CD4-positive, alpha-beta T cell treated with Interleukin-15 for 1 hour (primary cell): ENCODE results near the gene DAPK3.
"Not testable (repeated sequence)": the region's sequence is repeated elsewhere in the genome, so short reads cannot be mapped to it uniquely, and the experiment has no call there.

Experiments used
- DNase-seq: peaks from one replicate; pipeline ENCODE4 v3.0.0-alpha.2; 2020

The DAPK3 gene

DNA sequence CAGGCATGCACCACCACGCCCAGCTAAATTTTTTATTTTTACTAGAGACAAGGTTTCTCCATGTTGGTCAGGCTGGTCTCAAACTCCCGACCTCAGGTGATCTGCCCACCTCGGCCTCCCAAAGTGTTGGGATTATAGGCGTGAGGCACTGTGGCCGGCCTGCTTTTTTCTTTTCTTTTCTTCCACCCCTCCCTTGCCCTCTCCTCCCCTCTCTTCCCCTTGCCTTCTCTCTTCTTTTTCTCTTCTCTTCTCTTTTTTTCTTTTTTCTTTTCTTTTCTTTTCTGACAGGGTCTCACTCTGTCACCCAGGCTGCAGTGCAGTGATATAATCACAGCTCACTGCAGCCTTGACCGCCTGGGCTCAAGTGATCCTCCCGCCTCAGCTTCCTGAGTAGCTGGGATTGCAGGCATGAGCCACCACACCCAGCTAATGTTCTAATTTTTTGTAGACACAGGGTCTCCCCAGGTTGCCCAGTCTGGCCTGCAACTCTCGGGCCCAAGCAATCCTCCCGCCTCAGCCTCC lies 18.1 kb downstream of the DAPK3 start:
- DNase-seq: not testable (repeated sequence)

DNA sequence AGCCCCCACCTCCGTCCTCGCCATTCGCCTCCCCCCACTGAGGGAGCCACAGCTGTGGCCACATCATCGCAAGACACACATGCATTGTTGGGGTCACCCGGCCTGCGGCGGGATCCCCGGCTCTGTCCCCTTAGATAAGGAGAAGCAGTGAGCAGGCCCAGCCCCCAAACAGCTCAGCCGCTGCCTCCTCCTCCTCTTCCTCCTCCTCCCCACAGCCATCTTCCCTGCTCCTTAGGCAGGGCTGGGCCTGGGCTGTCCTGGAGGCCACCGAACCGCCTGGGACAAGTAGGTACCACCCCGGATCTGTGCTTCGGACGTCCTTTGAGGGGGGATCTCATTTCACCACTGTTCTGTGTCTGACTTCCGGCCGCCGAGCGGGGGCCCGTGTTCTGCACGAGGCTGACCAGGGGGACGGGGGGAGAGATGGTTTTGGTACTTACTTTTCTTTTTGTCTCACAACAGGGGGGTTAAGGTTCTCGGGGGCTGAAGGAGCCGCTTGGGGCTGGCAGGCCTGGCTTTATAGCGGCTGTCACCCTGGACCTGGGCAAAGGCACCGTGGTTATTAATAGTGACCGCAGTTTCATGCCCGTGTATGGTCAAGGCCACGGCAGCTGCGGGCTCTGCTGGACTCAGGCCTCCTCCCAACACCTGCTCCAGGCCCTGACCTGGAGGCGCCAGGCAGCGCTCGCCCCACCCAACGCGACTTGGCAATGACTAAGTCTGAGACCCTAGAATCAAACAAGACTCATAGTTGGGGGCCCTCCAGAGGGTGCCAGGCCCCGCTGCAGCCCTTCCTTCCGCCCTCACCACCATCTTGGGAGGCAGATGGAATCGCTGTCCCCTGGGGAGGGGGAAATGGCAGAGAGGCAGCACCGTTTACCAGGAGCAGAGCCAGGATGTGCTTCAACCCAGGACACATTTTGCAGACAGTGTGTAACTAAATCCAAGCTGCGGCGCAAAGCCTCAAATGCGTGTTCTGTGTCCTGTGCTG lies 19.7 kb downstream of the DAPK3 start:
- DNase-seq: no peak

DNA sequence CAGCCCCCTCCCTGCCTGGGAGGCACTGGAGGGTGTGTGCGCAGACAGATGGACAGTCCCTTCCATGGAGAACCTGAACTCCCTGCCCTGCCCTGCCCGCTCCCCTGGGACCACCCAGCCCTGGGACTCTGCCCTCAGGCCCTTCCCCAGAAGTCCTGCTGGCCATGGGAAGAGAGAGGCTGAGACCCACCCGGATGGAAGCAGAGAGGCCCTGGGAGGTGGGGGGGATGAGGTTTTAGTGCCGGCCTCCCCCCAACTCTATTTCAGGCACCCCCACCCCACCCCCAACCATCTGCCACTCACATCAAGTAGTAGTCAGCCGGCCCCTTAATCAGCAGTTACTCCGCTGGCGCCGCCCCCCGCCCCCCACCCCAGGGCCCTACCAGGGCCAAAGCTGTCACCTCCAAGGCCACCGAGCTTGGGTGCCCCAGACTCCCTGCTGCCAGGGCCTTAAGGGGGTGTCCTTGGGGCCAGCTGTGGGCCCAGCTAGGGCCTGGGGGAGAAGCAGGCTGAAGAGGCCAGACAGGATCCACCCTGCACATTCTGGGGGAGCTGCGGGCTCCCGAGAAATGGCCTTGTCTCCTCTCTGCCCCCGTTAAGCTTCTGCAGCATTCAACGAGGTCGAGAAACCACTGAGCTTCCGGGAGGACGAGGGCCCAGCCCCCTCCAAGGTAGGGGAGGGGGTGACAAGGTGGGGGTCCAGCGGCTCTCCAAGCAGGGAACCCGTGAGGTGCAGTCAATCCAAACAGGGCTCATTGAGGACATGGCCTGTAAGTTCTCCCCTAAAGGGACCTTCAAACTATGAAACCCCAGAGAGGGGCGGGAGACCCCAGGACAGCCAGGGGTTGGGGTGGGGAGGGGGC lies 20.7 kb downstream of the DAPK3 start:
- DNase-seq: no peak

DNA sequence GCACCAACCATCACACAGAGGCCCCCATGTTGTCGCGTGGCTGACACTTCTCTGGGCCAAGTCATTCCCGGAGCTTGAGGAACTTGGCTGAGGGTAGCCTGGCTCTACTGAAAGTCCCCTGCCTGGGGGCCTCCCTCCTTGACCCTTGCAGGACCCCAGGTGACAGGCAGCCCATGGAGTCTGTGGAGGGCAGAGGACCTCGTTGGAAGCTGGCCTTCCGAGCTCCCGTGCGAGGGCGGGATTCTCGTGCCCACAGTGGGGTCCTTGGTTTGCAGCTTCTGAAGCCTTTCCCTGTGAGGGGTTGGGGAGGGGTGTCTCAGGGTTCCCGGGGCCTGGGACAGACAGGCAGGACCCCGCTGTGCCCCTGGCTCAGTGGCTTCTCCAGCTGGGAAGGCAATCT lies 21.6 kb downstream of the DAPK3 start:
- no peak for DNase-seq

GRCh38 chr19:3947316-3947933 lies 23.5 kb downstream of the DAPK3 start:
- DNase-seq: not testable (repeated sequence)

GRCh38 chr19:3945838-3946237 lies 25.1 kb downstream of the DAPK3 start:
- DNase-seq: no peak

DNA sequence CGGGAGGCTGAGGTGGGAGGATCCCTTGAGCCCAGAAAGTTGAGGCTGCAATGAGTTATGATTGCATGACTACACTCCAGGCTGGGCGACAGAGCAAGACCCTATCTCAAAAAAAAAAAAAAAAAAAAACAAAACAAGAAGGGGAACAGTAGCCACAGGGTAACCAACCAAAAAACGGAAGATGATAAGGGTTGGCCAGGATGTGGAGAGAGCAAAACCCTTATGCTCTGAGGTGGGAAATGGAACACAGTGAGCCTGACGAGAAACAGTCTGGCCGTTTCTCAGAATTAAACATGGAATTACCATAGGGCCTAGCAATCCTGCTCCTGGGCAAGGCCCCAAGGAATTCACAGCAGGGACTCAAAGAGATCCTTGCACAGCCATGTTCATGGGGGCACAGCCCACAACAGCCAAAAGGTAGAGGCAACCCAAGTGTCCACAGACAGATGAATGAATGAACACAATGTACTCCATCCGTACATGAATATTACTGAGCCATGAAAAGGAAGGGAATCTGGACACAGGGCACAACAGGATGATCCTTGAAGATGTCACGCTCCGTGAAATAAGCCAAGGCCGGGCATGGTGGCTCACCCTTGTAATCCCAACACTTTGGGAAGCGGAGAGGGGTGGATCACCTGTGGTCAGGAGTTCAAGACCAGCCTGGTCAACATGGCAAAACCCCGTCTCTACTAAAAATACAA lies 26.7 kb downstream of the DAPK3 start:
- DNase-seq: no peak

GRCh38 chr19:3942790-3943409 lies 28.0 kb downstream of the DAPK3 start:
- no peak for DNase-seq

GRCh38 chr19:3938300-3938950 lies 32.5 kb downstream of the DAPK3 start:
- DNase-seq: not testable (repeated sequence)

DNA sequence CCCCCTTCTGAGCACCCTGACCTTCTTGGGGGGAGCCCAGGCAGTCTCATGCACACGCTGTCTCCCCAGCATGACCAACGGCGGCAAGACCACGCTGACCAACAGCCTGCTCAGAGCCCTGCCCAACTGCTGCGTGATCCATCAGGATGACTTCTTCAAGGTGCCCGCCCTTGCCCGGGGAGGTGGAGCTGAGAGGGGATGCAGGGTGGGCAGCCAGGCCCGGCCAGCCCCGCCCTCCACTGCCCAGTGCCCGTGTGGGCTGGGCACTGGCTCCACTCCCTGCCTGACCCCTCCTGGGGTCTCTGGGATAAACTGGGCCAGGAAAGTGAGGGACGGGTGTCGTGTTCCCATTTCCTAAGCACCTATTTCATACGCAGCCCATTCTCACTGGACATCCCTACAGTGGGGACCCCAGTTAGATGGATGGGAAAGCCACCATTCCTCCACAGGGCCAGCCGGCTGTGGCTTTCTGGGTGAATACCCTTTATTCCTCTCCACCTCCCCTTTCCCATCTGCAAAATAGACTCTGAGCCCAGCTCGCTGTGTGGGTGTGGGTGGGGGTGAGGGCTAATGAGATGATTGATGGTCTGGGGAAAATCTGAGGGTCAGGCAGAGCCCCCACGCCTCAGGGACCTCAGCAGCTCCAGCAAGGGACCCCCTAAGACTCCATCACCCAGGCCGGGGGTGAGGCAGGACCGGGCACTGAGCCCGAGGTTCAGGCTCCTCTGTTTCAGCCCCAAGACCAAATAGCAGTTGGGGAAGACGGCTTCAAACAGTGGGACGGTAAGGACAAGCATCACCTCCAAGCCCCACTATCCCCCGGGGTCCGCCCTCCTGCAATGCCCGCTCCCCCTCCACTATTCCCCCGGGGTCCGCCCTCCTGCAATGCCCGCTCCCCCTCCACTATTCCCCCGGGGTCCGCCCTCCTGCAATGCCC lies 34.1 kb downstream of the DAPK3 start:
- DNase-seq: no peak

DNA sequence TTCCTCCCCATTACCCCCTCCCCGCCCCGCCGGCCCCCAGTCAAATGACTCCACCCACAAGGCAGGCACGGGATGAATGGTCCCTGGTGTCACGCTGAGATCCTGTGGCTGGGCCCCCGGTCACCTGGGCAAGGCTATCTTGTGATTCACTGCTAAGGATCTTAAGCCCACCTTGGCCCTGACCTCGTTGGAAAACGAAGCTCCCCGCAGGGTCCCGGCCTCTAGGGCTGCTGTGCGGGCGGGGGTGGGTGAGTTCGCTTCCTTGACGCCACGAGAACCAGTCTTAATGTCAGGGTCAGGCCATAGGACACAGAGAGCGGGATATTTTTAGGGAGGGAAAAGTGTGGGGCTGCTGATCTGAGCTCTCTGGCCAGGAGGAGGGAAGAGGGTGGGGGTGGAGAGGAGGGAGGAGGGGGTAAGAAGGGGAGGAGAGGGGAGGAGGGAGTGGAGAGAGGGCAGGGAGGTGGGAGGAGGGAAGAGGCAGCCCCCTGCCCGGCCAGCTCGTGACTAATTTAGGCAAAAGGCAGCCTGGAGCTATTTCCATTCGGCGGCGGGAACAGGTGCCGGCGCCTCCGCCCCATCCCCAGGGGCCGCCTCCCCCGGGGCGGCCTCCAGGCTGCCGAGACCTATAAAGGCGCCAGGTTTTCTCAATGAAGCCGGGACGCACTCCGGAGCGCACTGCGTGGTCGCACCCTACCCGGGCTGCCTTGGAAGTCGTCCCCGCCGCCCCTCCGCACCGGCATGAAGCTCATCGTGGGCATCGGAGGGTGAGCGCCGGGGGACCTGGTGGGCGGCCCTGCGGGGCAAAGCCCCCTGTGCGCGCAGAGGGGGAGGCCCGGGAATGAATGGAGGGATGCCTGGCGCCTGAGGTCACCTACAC lies 37.7 kb downstream of the DAPK3 start, which contains the start of gene NMRK2:
Gene NMRK2, plus strand, starts transcription at position 139 of the 880 bp plus-strand sequence. Its CDS starts 603 bp downstream, at position 742.
- DNase-seq: no peak

- DNase-seq: no peak
These were observed 39.9 kb downstream of the DAPK3 start for GRCh38 chr19:3931041-3931440.

GRCh38 chr19:3923912-3924311 lies 47.0 kb downstream of the DAPK3 start:
- no peak for DNase-seq

- no peak for DNase-seq
These were observed 47.7 kb downstream of the DAPK3 start for GRCh38 chr19:3923096-3923758.

GRCh38 chr19:3919793-3920192 lies 51.1 kb downstream of the DAPK3 start:
- no peak for DNase-seq

DNA sequence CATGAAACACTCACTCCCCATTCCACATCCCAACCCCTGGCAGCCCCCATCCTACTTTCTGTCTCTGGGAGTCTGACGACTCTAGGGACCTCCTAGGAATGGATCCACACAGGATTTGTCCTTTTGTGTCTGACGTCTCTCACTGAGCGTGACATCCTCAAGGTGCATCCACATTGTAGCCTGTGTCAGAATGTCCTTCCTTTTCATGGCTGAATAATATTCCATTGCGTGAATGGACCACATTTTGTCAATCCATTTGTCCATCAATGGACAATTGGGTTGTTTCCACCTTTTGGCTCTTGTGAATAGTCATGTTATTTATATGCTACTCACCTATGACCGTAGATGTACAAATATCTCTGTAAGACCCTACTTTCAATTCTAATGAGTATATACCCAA lies 54.9 kb downstream of the DAPK3 start:
- DNase-seq: no peak

DNA sequence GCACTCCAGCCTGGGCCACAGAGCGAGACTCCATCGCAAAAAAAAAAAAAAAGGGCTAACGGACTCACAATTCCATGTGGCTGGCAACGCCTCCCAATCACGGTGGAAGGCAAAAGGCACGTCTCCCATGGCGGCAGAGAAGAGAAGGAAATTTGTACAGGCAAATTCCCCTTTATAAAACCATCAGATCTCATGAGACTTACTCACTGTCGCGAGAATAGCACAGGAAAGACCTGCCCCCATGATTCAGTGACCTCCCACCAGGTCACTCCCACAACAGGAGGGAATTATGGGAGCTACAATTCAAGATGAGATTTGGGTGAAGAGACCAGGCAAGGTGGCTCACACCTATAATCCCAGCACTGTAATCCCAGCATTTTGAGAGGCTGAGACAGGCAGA lies 56.7 kb downstream of the DAPK3 start:
- DNase-seq: no peak

DNA sequence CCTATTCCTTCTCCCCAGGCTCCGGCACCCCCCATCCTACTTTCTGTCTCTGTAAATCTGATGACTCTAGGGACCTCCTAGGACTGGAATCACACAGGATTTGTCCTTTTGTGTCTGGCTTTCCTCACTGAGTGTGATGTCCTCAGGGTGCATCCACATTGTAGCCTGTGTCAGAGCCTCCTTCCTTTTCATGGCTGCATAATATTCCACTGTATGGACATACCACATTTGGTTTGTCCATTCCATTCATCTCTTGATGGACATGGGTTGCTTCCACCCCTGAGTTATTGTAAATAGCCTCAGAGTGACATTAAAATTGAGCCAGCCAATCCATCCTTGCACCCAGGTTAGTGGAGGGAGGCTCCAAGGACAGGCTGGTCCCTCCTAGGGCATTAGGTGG lies 60.8 kb downstream of the DAPK3 start:
- no peak for DNase-seq
